OCI-LY7 (cell line): ENCODE results near the gene THRA.

Source experiments
- EZH2phosphoT487 ChIP-seq: fragments of 200-600 bp; sonication (generic); IDR thresholded peaks from 2 replicates; pipeline ENCODE4 v1.6.1; 2018; ENCODE audit warnings: low read depth, borderline replicate concordance, mild to moderate bottlenecking, mixed run types, antibody characterized with exemption, low read length, moderate library complexity, mixed read lengths
- TF ChIP-seq, protein P1 (sequence below): fragments of 200-600 bp; sonication (generic); conservative IDR thresholded peaks from 2 replicates; pipeline ENCODE4 v1.5.1; 2014; ENCODE audit warnings: mild to moderate bottlenecking, antibody characterized with exemption, low read length, moderate library complexity, mixed read lengths

GRCh38 chr17:40101367-40102210, 38.8 kb downstream of the THRA start:
- TF ChIP-seq, protein P1, sequence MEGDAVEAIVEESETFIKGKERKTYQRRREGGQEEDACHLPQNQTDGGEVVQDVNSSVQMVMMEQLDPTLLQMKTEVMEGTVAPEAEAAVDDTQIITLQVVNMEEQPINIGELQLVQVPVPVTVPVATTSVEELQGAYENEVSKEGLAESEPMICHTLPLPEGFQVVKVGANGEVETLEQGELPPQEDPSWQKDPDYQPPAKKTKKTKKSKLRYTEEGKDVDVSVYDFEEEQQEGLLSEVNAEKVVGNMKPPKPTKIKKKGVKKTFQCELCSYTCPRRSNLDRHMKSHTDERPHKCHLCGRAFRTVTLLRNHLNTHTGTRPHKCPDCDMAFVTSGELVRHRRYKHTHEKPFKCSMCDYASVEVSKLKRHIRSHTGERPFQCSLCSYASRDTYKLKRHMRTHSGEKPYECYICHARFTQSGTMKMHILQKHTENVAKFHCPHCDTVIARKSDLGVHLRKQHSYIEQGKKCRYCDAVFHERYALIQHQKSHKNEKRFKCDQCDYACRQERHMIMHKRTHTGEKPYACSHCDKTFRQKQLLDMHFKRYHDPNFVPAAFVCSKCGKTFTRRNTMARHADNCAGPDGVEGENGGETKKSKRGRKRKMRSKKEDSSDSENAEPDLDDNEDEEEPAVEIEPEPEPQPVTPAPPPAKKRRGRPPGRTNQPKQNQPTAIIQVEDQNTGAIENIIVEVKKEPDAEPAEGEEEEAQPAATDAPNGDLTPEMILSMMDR = no peak
- TF ChIP-seq EZH2phosphoT487 = no peak
